Adrenal gland (tissue), 5 donors: ENCODE measurements around the gene MTR.

Source experiments
- POLR2A ChIP-seq, 2 donors: fragments of 450-650 bp; IDR thresholded peaks; one replicate each; pipeline ENCODE4 v1.6.1; 2017; ENCODE audit warnings: antibody characterized with exemption in 2 of 2, mild to moderate bottlenecking in 2 of 2, moderate library complexity in 1 of 2
- TF ChIP-seq, protein P1 (sequence below), 6 experiments: fragments of 450-650 bp in 4 of 6; fragments of 200-600 bp in 2 of 6; sonication (generic) in 1 of 6; IDR thresholded peaks; 1 replicate in 5 of 6; 2 replicates in 1 of 6; pipeline versions ENCODE4 v1.5.1 to v1.8.0; 2016 to 2021; ENCODE audit warnings: antibody characterized with exemption in 6 of 6, mild to moderate bottlenecking in 2 of 6, moderate library complexity in 1 of 6
- donor health status: DM: no; HTN: no; CAD: no.

DNA sequence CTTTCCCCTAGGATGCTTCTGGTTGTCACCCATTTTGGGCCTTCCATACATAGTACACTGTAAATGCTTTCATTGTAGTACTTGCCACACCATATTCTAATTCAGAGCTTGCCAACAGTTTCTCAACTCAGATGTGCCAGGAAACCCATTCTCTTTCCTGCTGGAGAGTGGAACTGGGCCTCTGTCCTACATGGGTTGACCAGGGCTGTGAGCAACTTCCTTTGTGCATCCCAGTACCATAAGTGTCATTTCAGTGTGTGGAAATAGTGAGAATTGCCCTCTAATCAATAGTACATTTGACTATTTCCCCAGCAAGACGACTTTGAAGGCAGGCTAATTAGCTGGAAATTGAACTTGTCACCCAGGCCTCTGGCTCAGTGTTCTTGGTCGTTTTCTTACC lies 74.8 kb downstream of the MTR start:
- TF ChIP-seq, protein P1, sequence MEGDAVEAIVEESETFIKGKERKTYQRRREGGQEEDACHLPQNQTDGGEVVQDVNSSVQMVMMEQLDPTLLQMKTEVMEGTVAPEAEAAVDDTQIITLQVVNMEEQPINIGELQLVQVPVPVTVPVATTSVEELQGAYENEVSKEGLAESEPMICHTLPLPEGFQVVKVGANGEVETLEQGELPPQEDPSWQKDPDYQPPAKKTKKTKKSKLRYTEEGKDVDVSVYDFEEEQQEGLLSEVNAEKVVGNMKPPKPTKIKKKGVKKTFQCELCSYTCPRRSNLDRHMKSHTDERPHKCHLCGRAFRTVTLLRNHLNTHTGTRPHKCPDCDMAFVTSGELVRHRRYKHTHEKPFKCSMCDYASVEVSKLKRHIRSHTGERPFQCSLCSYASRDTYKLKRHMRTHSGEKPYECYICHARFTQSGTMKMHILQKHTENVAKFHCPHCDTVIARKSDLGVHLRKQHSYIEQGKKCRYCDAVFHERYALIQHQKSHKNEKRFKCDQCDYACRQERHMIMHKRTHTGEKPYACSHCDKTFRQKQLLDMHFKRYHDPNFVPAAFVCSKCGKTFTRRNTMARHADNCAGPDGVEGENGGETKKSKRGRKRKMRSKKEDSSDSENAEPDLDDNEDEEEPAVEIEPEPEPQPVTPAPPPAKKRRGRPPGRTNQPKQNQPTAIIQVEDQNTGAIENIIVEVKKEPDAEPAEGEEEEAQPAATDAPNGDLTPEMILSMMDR (IDR thresholded peaks at IDR 0.05) = no peak
- TF ChIP-seq POLR2A (IDR thresholded peaks at IDR 0.05) = no peak
